OCI-LY7 (cell line): Measurements from ENCODE around the gene IRX2. TPM values are rescaled to one million over a fixed set of nuclear protein-coding genes. Genes with fewer than 3 reads are reported as not detected.

Experiments used
- BruUV-seq: library from RNA; stranded (reverse); fragments of 400-500 nt; replicated peaks from 2 replicates; lab custom pipeline; 2021; lab: Mats Ljungman, UMichigan
- CTCF ChIA-PET: fragments of 300-600 bp; sonication (Branson Sonifier 250); formaldehyde crosslinking; loops from one replicate; lab custom pipeline; 2022; ENCODE audit warnings: antibody characterized with exemption; ENCODE audit not compliant: unreplicated experiment; lab: Charles Lee
- POLR2A ChIA-PET: fragments of 300-600 bp; sonication (Branson Sonifier 250); formaldehyde crosslinking; loops from one replicate; lab custom pipeline; 2022; ENCODE audit warnings: antibody characterized with exemption; lab: Charles Lee
- DNase-seq: peaks from one replicate; pipeline ENCODE4 v3.0.0-alpha.2; 2015; ENCODE audit warnings: low spot score
- H2AFZ ChIP-seq: fragments of 200-600 bp; sonication (generic), shearing (Covaris generic); 2 replicates; pipeline ENCODE4 v1.6.1; 2014; ENCODE audit warnings: mild to moderate bottlenecking, antibody characterized with exemption, low read length, moderate library complexity
- H3K27ac ChIP-seq: fragments of 200-600 bp; sonication (generic); 2 replicates; pipeline ENCODE4 v1.5.1; 2014; ENCODE audit warnings: mixed run types, low read depth, mild to moderate bottlenecking, moderate library complexity, low read length, inconsistent platforms; ENCODE audit not compliant: poor library complexity, severe bottlenecking
- H3K36me3 ChIP-seq: fragments of 200-600 bp; sonication (generic); 2 replicates; pipeline ENCODE4 v1.6.1; 2014; ENCODE audit warnings: mild to moderate bottlenecking, antibody characterized with exemption, low read length, moderate library complexity, mixed read lengths; ENCODE audit not compliant: insufficient read depth
- H3K4me1 ChIP-seq: fragments of 200-600 bp; sonication (generic); 2 replicates; pipeline ENCODE4 v1.5.1; 2014; ENCODE audit warnings: mild to moderate bottlenecking, low read length; ENCODE audit not compliant: insufficient read depth, poor library complexity, severe bottlenecking
- H3K4me2 ChIP-seq: fragments of 200-600 bp; sonication (generic); 2 replicates; pipeline ENCODE4 v1.6.1; 2014; ENCODE audit warnings: mild to moderate bottlenecking, low read length
- H3K4me3 ChIP-seq: fragments of 200-600 bp; sonication (generic); 2 replicates; pipeline ENCODE4 v1.5.1; 2014; ENCODE audit warnings: mild to moderate bottlenecking, low read depth, low read length; ENCODE audit not compliant: poor library complexity, severe bottlenecking
- H3K79me2 ChIP-seq: fragments of 200-600 bp; sonication (generic); 2 replicates; pipeline ENCODE4 v1.6.1; 2016; ENCODE audit warnings: low read depth, mild to moderate bottlenecking, low read length, moderate library complexity, mixed read lengths; ENCODE audit not compliant: insufficient read depth
- H3K9me2 ChIP-seq: fragments of 200-600 bp; sonication (generic); 2 replicates; pipeline ENCODE4 v1.6.1; 2016; ENCODE audit warnings: mild to moderate bottlenecking, low read length, mixed read lengths; ENCODE audit not compliant: insufficient read depth
- H3K9me3 ChIP-seq: fragments of 200-600 bp; sonication (generic); 2 replicates; pipeline ENCODE4 v1.6.1; 2014; ENCODE audit warnings: mild to moderate bottlenecking, mixed run types, low read length, mixed read lengths
- H4K20me1 ChIP-seq: fragments of 200-600 bp; sonication (generic); 2 replicates; pipeline ENCODE4 v1.6.1; 2014; ENCODE audit warnings: mild to moderate bottlenecking, antibody characterized with exemption, low read length, moderate library complexity, mixed read lengths; ENCODE audit not compliant: insufficient read depth
- EZH2phosphoT487 ChIP-seq: fragments of 200-600 bp; sonication (generic); IDR thresholded peaks from 2 replicates; pipeline ENCODE4 v1.6.1; 2018; ENCODE audit warnings: low read depth, borderline replicate concordance, mild to moderate bottlenecking, mixed run types, antibody characterized with exemption, low read length, moderate library complexity, mixed read lengths
- intact Hi-C: fragments of 100-400 bp; cut with micrococcal nuclease; formaldehyde crosslinking; loops from one replicate; pipeline ENCODE4 v1.10.0; 2022; ENCODE audit not compliant: unreplicated experiment
- total RNA-seq, 2 experiments: library from RNA; depleted of rRNA in 1 of 2; stranded (reverse); fragments of >200 nt in 1 of 2; shearing (Covaris generic) in 1 of 2; gene quantifications; 2 replicates each; pipeline ENCODE4 v1.2.3, GENCODE V29; 2014 to 2022
- TF ChIP-seq, protein P1 (sequence below): fragments of 200-600 bp; sonication (generic); conservative IDR thresholded peaks from 2 replicates; pipeline ENCODE4 v1.5.1; 2014; ENCODE audit warnings: mild to moderate bottlenecking, antibody characterized with exemption, low read length, moderate library complexity, mixed read lengths

IRX2 gene
- total RNA-seq, 2 experiments from 2014 or later = not detected

DNA sequence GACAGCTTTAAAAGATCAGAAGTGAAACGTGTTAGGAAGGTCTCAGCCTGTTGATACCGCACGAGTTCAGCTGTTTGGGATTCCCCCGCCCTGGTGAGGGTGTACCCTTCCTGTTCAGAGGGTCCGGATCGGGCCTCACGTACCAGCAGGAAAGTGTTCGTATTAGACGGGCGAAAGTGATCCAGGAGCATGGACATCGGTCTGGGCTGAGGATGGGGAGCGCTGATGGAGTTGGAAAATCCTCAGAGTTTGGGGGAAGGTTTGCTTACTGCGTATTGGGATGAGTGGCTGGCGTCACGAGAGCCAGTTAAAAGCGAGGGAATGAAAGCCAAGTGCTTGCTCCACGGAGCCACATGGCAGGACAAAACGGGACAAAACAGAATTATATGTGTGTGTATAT lies 47.4 kb downstream of the IRX2 start:
- H2AFZ ChIP-seq = no peak overlapping the region
- no peak overlapping the region for H3K27ac ChIP-seq
- TF ChIP-seq EZH2phosphoT487 = no peak
- H3K36me3 ChIP-seq = no peaks in the 10 kb centered on the region
- no peaks in the 10 kb centered on the region for H4K20me1 ChIP-seq
- intact Hi-C loops = no loop called here
- ChIA-PET CTCF (no interaction called here), POLR2A (no interaction called here)
- no peak overlapping the region for H3K4me2 ChIP-seq
- no TSS peak for BruUV-seq
- no peak for DNase-seq
- H3K4me3 ChIP-seq = no peak overlapping the region
- H3K79me2 ChIP-seq = no peaks in the 10 kb centered on the region
- no peaks in the 10 kb centered on the region for H3K4me1 ChIP-seq
- no peaks in the 10 kb centered on the region for H3K9me2 ChIP-seq
- H3K9me3 ChIP-seq = no peaks in the 10 kb centered on the region

DNA sequence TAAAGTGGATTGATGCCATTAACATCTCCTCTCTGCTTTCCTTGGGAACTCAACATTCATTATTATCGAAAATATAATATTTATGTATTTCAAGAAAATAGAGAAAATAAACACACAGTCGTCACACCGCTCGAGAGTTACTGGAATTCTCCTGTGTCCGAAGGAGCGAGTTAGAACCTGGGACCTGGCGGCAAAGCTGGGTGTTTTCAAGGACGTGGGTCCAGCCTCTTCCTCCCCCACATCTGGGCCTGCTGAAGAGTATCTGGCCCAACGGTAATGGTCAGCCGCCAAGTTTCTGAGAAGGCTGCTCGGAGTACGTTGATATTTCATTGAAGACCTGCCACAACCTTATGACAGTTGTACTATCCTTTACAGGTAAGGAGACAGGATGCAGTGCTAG lies 47.9 kb downstream of the IRX2 start:
- H2AFZ ChIP-seq = no peak overlapping the region
- BruUV-seq = no TSS peak
- no peak overlapping the region for H3K4me2 ChIP-seq
- H3K79me2 ChIP-seq = no peaks in the 10 kb centered on the region
- no peak overlapping the region for H3K27ac ChIP-seq
- TF ChIP-seq, protein P1, sequence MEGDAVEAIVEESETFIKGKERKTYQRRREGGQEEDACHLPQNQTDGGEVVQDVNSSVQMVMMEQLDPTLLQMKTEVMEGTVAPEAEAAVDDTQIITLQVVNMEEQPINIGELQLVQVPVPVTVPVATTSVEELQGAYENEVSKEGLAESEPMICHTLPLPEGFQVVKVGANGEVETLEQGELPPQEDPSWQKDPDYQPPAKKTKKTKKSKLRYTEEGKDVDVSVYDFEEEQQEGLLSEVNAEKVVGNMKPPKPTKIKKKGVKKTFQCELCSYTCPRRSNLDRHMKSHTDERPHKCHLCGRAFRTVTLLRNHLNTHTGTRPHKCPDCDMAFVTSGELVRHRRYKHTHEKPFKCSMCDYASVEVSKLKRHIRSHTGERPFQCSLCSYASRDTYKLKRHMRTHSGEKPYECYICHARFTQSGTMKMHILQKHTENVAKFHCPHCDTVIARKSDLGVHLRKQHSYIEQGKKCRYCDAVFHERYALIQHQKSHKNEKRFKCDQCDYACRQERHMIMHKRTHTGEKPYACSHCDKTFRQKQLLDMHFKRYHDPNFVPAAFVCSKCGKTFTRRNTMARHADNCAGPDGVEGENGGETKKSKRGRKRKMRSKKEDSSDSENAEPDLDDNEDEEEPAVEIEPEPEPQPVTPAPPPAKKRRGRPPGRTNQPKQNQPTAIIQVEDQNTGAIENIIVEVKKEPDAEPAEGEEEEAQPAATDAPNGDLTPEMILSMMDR = no peak
- TF ChIP-seq EZH2phosphoT487 = no peak
- POLR2A ChIA-PET = no interaction called here
- H3K9me2 ChIP-seq = no peaks in the 10 kb centered on the region
- no peak overlapping the region for H3K4me3 ChIP-seq
- H3K36me3 ChIP-seq = no peaks in the 10 kb centered on the region
- no peaks in the 10 kb centered on the region for H3K4me1 ChIP-seq
- no peaks in the 10 kb centered on the region for H3K9me3 ChIP-seq
- CTCF ChIA-PET = interaction anchor here (0.6 kb wide), 1 partner anchor 32 kb away, joined by 3 read pairs; no protein-coding TSS in a partner anchor
- DNase-seq = no peak
- H4K20me1 ChIP-seq = no peaks in the 10 kb centered on the region
- intact Hi-C loops = no loop called here

DNA sequence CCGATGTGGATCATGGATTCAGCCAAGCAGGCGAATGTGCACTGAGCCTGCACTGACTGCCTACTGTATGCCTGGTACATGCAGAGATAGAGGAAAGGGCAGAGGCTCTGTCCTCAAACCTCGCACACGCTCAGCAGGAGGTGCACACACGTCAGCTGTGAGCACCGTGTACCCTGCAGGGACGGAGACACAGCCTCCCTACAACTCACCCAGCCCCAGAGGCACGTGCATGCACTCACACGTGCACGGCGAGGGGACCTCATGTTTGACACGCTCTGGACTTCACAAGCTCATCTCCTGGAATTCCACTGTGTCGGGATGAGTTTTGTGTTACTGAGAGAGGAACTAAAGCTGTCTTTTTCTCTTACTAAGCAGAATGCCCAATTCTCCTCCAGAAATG lies 48.4 kb downstream of the IRX2 start:
- H3K4me3 ChIP-seq = no peak overlapping the region
- no peak for TF ChIP-seq EZH2phosphoT487
- TF ChIP-seq, protein P1 = no peak
- H3K79me2 ChIP-seq = no peaks in the 10 kb centered on the region
- no peaks in the 10 kb centered on the region for H3K36me3 ChIP-seq
- ChIA-PET CTCF (interaction anchor here (0.6 kb wide), 1 partner anchor 32 kb away, joined by 3 read pairs; no protein-coding TSS in a partner anchor), POLR2A (no interaction called here)
- H2AFZ ChIP-seq = no peak overlapping the region
- H4K20me1 ChIP-seq = no peaks in the 10 kb centered on the region
- no peaks in the 10 kb centered on the region for H3K9me2 ChIP-seq
- H3K9me3 ChIP-seq = no peaks in the 10 kb centered on the region
- DNase-seq = no peak
- intact Hi-C loops = no loop called here
- no peaks in the 10 kb centered on the region for H3K4me1 ChIP-seq
- BruUV-seq = no TSS peak
- H3K27ac ChIP-seq = no peak overlapping the region
- no peak overlapping the region for H3K4me2 ChIP-seq
